Suprapubic skin (tissue), 4 donors: Measurements from ENCODE around the gene TECRL. TPM values are rescaled to one million over a fixed set of nuclear protein-coding genes. Genes with fewer than 3 reads are reported as not detected.

Experiments
- DNase-seq, 2 donors: peaks; one replicate each; pipeline ENCODE4 v3.0.0-alpha.2; 2019; ENCODE audit warnings: low spot score in 2 of 2
- H3K27ac ChIP-seq: fragments of 200-600 bp; sonication (generic); one replicate; pipeline ENCODE4 v1.5.1; 2019
- H3K27me3 ChIP-seq: fragments of 200-600 bp; sonication (generic); one replicate; pipeline ENCODE4 v1.5.1; 2019
- H3K36me3 ChIP-seq: fragments of 200-600 bp; sonication (generic); one replicate; pipeline ENCODE4 v1.5.1; 2019
- H3K4me1 ChIP-seq: fragments of 200-600 bp; sonication (generic); one replicate; pipeline ENCODE4 v1.5.1; 2019
- H3K4me3 ChIP-seq: fragments of 200-600 bp; sonication (generic); one replicate; pipeline ENCODE4 v1.5.1; 2019; ENCODE audit warnings: mild to moderate bottlenecking
- H3K9me3 ChIP-seq: fragments of 200-600 bp; sonication (generic); one replicate; pipeline ENCODE4 v1.5.1; 2019
- CTCF ChIP-seq, 2 donors: fragments of 200-600 bp in 1 of 2; fragments of 450-650 bp in 1 of 2; sonication (generic) in 1 of 2; IDR thresholded peaks; one replicate each; pipeline ENCODE4 v1.5.1; 2016 to 2019; ENCODE audit warnings: antibody characterized with exemption in 2 of 2, mild to moderate bottlenecking in 1 of 2, moderate library complexity in 1 of 2
- EP300 ChIP-seq: sonication (generic); formaldehyde crosslinking; IDR thresholded peaks from one replicate; pipeline ENCODE4 v1.6.1; 2017; ENCODE audit warnings: antibody characterized with exemption
- POLR2A ChIP-seq, 2 donors: fragments of 450-650 bp; IDR thresholded peaks; one replicate each; pipeline ENCODE4 v1.6.1; 2017; ENCODE audit warnings: antibody characterized with exemption in 2 of 2, mild to moderate bottlenecking in 2 of 2, moderate library complexity in 2 of 2
- POLR2AphosphoS5 ChIP-seq, 3 donors: sonication (generic); formaldehyde crosslinking; IDR thresholded peaks; one replicate each; pipeline ENCODE4 v1.6.1; 2017; ENCODE audit warnings: antibody characterized with exemption in 3 of 3
- WGBS: methylation state at CpG from one replicate; pipeline ENCODE4 v1.1.5; 2018; 5-methylcytosine and 5-hydroxymethylcytosine counted together
- total RNA-seq, 4 donors: library from RNA; depleted of rRNA; stranded (reverse); fragments of >200 nt; gene quantifications; one replicate each; pipeline ENCODE4 v1.1.0, GENCODE V29; 2016

Gene TECRL
- total RNA-seq, 4 donors from 2014 or later, result not detected

DNA sequence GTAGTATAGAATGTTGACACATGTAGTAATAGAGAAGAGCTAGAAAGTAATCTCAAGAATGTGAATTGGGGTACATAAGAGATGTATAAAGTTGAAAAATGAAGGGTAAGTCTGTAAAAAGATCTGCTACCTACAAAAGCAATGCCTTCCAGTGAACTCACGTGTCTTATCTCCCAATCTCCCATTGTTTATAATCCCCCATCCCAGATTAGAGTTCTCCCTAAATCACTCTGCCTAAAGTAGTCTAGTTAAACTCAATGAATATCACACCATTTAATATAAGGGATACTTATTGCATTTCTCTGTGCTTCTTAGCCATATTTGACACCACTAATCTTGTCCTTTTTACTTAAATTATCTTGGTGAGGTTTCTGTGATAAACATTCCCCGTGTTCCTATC, 6.6 kb downstream of the TECRL start:
- WGBS, result 40% methylated on average over 2 of the region's 2 CpGs
- Histone ChIP-seq H3K27me3 (no peaks in the 10 kb centered on the region), H3K4me1 (peaks cover 3% of the 10 kb centered on the region), H3K27ac (no peak overlapping the region), H3K4me3 (no peak overlapping the region), H3K9me3 (no peaks in the 10 kb centered on the region), H3K36me3 (no peaks in the 10 kb centered on the region)
- no peak for TF ChIP-seq POLR2A (IDR thresholded peaks at IDR 0.05)
- no peak for TF ChIP-seq POLR2AphosphoS5 (IDR thresholded peaks at IDR 0.05)
- no peak for TF ChIP-seq EP300
- no peak for TF ChIP-seq CTCF (IDR thresholded peaks at IDR 0.05)
- DNase-seq, result no peak

GRCh38 chr4:64399313-64400109, 9.7 kb downstream of the TECRL start:
- no peaks in the 10 kb centered on the region for H3K36me3 ChIP-seq
- no peaks in the 10 kb centered on the region for H3K9me3 ChIP-seq
- H3K27ac ChIP-seq, result no peak overlapping the region
- no peak for TF ChIP-seq CTCF (IDR thresholded peaks at IDR 0.05)
- TF ChIP-seq POLR2A (IDR thresholded peaks at IDR 0.05), result no peak
- no peak for TF ChIP-seq POLR2AphosphoS5 (IDR thresholded peaks at IDR 0.05)
- no peak for TF ChIP-seq EP300
- H3K4me1 ChIP-seq, result no peaks in the 10 kb centered on the region
- DNase-seq, result no peak
- WGBS, result 76% methylated on average over 2 of the region's 5 CpGs
- no peaks in the 10 kb centered on the region for H3K27me3 ChIP-seq
- H3K4me3 ChIP-seq, result no peak overlapping the region

GRCh38 chr4:64394469-64394868, 14.8 kb downstream of the TECRL start:
- no peak for TF ChIP-seq EP300
- no peak for TF ChIP-seq POLR2AphosphoS5 (IDR thresholded peaks at IDR 0.05)
- no peak for TF ChIP-seq CTCF (IDR thresholded peaks at IDR 0.05)
- TF ChIP-seq POLR2A (IDR thresholded peaks at IDR 0.05), result no peak
- no peaks in the 10 kb centered on the region for H3K27me3 ChIP-seq
- no peak overlapping the region for H3K4me3 ChIP-seq
- H3K27ac ChIP-seq, result no peak overlapping the region
- H3K9me3 ChIP-seq, result no peaks in the 10 kb centered on the region
- H3K36me3 ChIP-seq, result no peaks in the 10 kb centered on the region
- H3K4me1 ChIP-seq, result no peaks in the 10 kb centered on the region
- WGBS, result 85% methylated on average over 3 of the region's 3 CpGs
- no peak for DNase-seq

- H3K36me3 ChIP-seq, result no peaks in the 10 kb centered on the region
- H3K27ac ChIP-seq, result no peak overlapping the region
- H3K9me3 ChIP-seq, result no peaks in the 10 kb centered on the region
- 84% methylated on average over 1 of the region's 1 CpG for WGBS
- no peak overlapping the region for H3K4me3 ChIP-seq
- no peak for DNase-seq
- no peaks in the 10 kb centered on the region for H3K27me3 ChIP-seq
- no peaks in the 10 kb centered on the region for H3K4me1 ChIP-seq
- TF ChIP-seq POLR2AphosphoS5 (IDR thresholded peaks at IDR 0.05) (no peak), EP300 (no peak), POLR2A (IDR thresholded peaks at IDR 0.05) (no peak)
These were observed 21.0 kb downstream of the TECRL start for GRCh38 chr4:64388252-64388651.

GRCh38 chr4:64385220-64385619, 24.0 kb downstream of the TECRL start:
- Histone ChIP-seq H3K4me3 (no peak overlapping the region), H3K27ac (no peak overlapping the region), H3K36me3 (no peaks in the 10 kb centered on the region), H3K27me3 (no peaks in the 10 kb centered on the region), H3K4me1 (no peaks in the 10 kb centered on the region), H3K9me3 (no peaks in the 10 kb centered on the region)
- 78% methylated on average over 1 of the region's 1 CpG for WGBS
- TF ChIP-seq CTCF (IDR thresholded peaks at IDR 0.05) (no peak), POLR2AphosphoS5 (IDR thresholded peaks at IDR 0.05) (no peak), POLR2A (IDR thresholded peaks at IDR 0.05) (no peak), EP300 (no peak)
- DNase-seq, result no peak
